ENCODE measurements around the gene WDR53. TPM values are rescaled to one million over a fixed set of nuclear protein-coding genes. Genes with fewer than 3 reads are reported as not detected.
A peak's percentile ranks its signal among the peaks of the same experiment; 100 is the strongest.
"Not testable (repeated sequence)": the region's sequence is repeated elsewhere in the genome, so short reads cannot be mapped to it uniquely, and the experiment has no call there.

The WDR53 gene
- 12.2 to 13.8 TPM (median 12.8 TPM) in 3 replicates for total RNA-seq
- long read RNA-seq, partial matches to known transcripts, result 1 of 11 reads
- long read RNA-seq, other reads (novel, unspliced or antisense), result 9 of 11 reads

GRCh38 chr3:196568246-196569002 lies at the start of gene WDR53, which contains the start of gene FBXO45:
Gene WDR53, minus strand, starts transcription at chr3:196568554. Its CDS starts 7,079 bp downstream, at chr3:196561475.
Gene FBXO45, plus strand, starts transcription at chr3:196568660. Its CDS starts 325 bp downstream, at chr3:196568985.
- H3K36me3 Mint-ChIP-seq (ENCODE audit: low read depth), result no peaks in the 10 kb centered on the region
- H3K4me1 Mint-ChIP-seq (ENCODE audit: low read depth), result peaks cover 33% of the 10 kb centered on the region
- TF ChIP-seq, protein P1, sequence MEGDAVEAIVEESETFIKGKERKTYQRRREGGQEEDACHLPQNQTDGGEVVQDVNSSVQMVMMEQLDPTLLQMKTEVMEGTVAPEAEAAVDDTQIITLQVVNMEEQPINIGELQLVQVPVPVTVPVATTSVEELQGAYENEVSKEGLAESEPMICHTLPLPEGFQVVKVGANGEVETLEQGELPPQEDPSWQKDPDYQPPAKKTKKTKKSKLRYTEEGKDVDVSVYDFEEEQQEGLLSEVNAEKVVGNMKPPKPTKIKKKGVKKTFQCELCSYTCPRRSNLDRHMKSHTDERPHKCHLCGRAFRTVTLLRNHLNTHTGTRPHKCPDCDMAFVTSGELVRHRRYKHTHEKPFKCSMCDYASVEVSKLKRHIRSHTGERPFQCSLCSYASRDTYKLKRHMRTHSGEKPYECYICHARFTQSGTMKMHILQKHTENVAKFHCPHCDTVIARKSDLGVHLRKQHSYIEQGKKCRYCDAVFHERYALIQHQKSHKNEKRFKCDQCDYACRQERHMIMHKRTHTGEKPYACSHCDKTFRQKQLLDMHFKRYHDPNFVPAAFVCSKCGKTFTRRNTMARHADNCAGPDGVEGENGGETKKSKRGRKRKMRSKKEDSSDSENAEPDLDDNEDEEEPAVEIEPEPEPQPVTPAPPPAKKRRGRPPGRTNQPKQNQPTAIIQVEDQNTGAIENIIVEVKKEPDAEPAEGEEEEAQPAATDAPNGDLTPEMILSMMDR (IDR thresholded peaks at IDR 0.05), result no peak
- no peaks in the 10 kb centered on the region for H3K27me3 Mint-ChIP-seq (ENCODE audit: low read depth)
- peak within 1 kb of the TSS; percentile 93 for H3K27ac Mint-ChIP-seq (ENCODE audit: unreplicated experiment)
- peak; percentile 99 for DNase-seq (ENCODE audit: low spot score)
- no peaks in the 10 kb centered on the region for H3K9me3 Mint-ChIP-seq (ENCODE audit: low read depth)
- H3K4me3 Mint-ChIP-seq (ENCODE audit: unreplicated experiment), result peak within 1 kb of the TSS; percentile 98

GRCh38 chr3:196617256-196617655 lies 48.9 kb upstream of the WDR53 start:
- H3K36me3 Mint-ChIP-seq (ENCODE audit: low read depth), result no peaks in the 10 kb centered on the region
- DNase-seq (ENCODE audit: low spot score), result no peak
- H3K9me3 Mint-ChIP-seq (ENCODE audit: low read depth), result no peaks in the 10 kb centered on the region
- TF ChIP-seq, protein P1 (IDR thresholded peaks at IDR 0.05), result no peak
- no peak overlapping the region for H3K4me3 Mint-ChIP-seq (ENCODE audit: unreplicated experiment)
- H3K4me1 Mint-ChIP-seq (ENCODE audit: low read depth), result peaks cover 5% of the 10 kb centered on the region
- H3K27me3 Mint-ChIP-seq (ENCODE audit: low read depth), result peaks cover 3% of the 10 kb centered on the region
- H3K27ac Mint-ChIP-seq (ENCODE audit: unreplicated experiment), result no peak overlapping the region

- DNase-seq (ENCODE audit: low spot score); H3K27me3 Mint-ChIP-seq (ENCODE audit: low read depth); H3K4me3 Mint-ChIP-seq (ENCODE audit: unreplicated experiment); H3K27ac Mint-ChIP-seq (ENCODE audit: unreplicated experiment); H3K9me3 Mint-ChIP-seq (ENCODE audit: low read depth); H3K4me1 Mint-ChIP-seq (ENCODE audit: low read depth); H3K36me3 Mint-ChIP-seq (ENCODE audit: low read depth): not testable (repeated sequence)
These were observed 46.9 kb upstream of the WDR53 start for GRCh38 chr3:196615234-196615633.

GRCh38 chr3:196611761-196612483 lies 43.6 kb upstream of the WDR53 start:
- Mint-ChIP-seq H3K27me3 (ENCODE audit: low read depth) (no peaks in the 10 kb centered on the region), H3K27ac (ENCODE audit: unreplicated experiment) (peak overlapping the region; percentile 27), H3K4me3 (ENCODE audit: unreplicated experiment) (no peak overlapping the region), H3K4me1 (ENCODE audit: low read depth) (peaks cover 5% of the 10 kb centered on the region), H3K9me3 (ENCODE audit: low read depth) (no peaks in the 10 kb centered on the region), H3K36me3 (ENCODE audit: low read depth) (no peaks in the 10 kb centered on the region)
- no peak for DNase-seq (ENCODE audit: low spot score)
- TF ChIP-seq, protein P1 (IDR thresholded peaks at IDR 0.05), result no peak

DNA sequence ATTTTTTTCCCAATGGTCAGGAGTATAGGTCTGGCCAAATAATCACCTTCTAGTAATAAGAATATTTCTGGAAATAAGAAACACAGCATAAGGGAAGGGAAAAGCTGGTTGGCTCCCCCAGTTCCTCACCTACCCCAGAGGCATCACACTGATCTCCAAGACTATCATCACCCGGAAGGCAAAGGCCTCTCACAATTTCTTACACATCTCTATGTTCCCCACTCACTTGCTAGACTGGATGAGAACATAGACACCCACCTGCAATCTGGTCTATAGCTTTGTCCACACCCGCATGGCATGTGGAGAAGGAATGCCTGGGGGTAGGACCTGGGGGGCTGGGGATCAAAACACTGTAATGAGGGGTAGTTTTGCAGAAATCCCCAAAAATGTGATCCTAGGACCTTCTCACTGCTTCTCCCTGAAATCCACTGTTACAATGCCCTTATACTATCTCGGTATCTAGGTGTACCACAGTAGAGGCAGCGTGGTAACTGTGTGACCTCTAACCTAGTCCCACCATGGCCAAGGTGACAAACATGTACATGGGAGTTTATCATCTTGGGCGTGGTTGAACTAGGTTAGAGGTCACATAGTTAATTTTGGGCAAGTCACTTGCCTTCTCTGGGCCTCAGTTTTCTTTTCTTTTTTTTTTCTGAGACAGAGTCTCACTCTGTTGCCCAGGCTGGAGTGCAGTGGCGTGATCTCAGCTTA lies 41.6 kb upstream of the WDR53 start:
- Mint-ChIP-seq H3K4me1 (ENCODE audit: low read depth) (peaks cover 5% of the 10 kb centered on the region), H3K27ac (ENCODE audit: unreplicated experiment) (no peak overlapping the region), H3K27me3 (ENCODE audit: low read depth) (peaks cover 3% of the 10 kb centered on the region), H3K36me3 (ENCODE audit: low read depth) (no peaks in the 10 kb centered on the region), H3K9me3 (ENCODE audit: low read depth) (no peaks in the 10 kb centered on the region), H3K4me3 (ENCODE audit: unreplicated experiment) (no peak overlapping the region)
- TF ChIP-seq, protein P1 (IDR thresholded peaks at IDR 0.05), result no peak
- no peak for DNase-seq (ENCODE audit: low spot score)
